Measurements from ENCODE around the gene KATNAL2. TPM values are rescaled to one million over a fixed set of nuclear protein-coding genes. Genes with fewer than 3 reads are reported as not detected.

The KATNAL2 gene
- total RNA-seq, 1 donor from 2014 or later: 5.4 TPM

DNA sequence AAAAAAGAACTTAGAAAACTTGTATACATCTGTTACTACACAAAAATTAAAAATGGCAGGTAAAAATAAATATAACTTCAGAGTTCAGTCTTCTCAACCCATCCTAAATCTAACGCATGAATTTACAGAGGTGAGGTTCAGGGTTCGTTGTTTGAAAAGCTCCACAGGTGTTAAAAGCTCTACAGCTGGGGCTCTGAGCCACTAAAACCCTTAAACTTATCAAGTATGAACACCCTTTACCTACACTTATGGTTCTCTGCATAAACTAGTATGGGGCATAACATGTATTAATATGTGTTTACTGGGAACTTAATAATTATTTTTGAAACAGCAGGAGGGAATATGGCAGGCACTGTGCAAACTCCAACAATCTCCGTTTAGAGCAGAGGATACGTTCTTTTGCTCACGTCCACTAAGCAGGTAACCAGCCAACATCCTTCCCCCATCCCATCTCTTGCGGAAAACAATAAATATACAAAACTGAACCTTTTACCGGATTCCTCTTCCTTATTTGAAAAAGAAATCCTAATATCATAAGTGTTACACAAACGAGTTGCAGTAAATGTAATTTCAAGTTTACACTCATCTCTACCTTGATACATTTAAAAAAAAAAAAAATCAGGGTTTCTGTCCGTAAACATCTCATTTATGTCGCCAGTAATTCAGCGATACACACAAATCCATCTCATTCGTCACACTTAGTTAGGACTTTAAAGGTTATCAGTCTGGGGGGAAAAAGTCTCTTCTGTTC is 1.4 kb upstream of the KATNAL2 start:
- H3K36me3 ChIP-seq: no peaks in the 10 kb centered on the region
- TF ChIP-seq, protein P1, sequence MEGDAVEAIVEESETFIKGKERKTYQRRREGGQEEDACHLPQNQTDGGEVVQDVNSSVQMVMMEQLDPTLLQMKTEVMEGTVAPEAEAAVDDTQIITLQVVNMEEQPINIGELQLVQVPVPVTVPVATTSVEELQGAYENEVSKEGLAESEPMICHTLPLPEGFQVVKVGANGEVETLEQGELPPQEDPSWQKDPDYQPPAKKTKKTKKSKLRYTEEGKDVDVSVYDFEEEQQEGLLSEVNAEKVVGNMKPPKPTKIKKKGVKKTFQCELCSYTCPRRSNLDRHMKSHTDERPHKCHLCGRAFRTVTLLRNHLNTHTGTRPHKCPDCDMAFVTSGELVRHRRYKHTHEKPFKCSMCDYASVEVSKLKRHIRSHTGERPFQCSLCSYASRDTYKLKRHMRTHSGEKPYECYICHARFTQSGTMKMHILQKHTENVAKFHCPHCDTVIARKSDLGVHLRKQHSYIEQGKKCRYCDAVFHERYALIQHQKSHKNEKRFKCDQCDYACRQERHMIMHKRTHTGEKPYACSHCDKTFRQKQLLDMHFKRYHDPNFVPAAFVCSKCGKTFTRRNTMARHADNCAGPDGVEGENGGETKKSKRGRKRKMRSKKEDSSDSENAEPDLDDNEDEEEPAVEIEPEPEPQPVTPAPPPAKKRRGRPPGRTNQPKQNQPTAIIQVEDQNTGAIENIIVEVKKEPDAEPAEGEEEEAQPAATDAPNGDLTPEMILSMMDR (IDR thresholded peaks at IDR 0.05; ENCODE audit: borderline replicate concordance): no peak
- no peaks in the 10 kb centered on the region for H3K27me3 ChIP-seq (ENCODE audit: low read depth)
- peak overlapping the region; percentile 92 for H3K27ac ChIP-seq (replicated peaks)
- peaks cover 44% of the 10 kb centered on the region for H3K4me1 ChIP-seq
- peak overlapping the region; percentile 81 for H3K4me3 ChIP-seq
- H3K9me3 ChIP-seq (replicated peaks): no peaks in the 10 kb centered on the region
- intact Hi-C loops (cut with micrococcal nuclease): no loop called here
- DNase-seq: no peak

DNA sequence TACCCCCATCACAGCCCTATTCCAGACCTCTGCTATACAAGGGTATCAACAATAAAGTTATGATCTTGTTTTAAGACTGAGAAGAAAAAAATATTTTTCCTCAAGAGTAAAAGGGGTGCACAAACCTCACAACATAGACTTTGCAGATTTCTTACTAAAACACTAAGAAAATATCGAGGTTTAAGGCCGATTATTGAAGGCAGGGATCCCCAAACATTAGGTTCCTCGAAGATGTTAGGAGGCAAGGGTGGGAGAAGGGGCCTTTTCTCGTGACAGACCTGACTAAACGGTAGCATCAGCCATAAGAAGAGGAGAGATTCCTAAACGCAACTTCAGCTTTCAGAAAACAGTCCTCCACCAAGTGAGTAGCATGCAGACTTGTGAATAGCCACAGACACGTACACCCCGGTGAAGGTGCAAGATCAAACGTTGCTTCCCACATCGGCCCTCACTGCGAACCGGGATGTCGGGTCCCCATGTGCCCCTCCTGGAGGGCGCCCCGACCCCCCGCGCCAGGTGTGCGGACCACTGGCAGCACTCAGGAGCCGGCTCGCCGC is 773 bp upstream of the KATNAL2 start:
- Histone ChIP-seq H3K4me1 (peaks cover 40% of the 10 kb centered on the region), H3K36me3 (no peaks in the 10 kb centered on the region), H3K9me3 (replicated peaks) (no peaks in the 10 kb centered on the region), H3K4me3 (peak overlapping the region; percentile 81), H3K27me3 (ENCODE audit: low read depth) (no peaks in the 10 kb centered on the region), H3K27ac (replicated peaks) (peak overlapping the region; percentile 92)
- DNase-seq: no peak
- TF ChIP-seq, protein P1 (IDR thresholded peaks at IDR 0.05; ENCODE audit: borderline replicate concordance): no peak
- intact Hi-C loops (cut with micrococcal nuclease): no loop called here

DNA sequence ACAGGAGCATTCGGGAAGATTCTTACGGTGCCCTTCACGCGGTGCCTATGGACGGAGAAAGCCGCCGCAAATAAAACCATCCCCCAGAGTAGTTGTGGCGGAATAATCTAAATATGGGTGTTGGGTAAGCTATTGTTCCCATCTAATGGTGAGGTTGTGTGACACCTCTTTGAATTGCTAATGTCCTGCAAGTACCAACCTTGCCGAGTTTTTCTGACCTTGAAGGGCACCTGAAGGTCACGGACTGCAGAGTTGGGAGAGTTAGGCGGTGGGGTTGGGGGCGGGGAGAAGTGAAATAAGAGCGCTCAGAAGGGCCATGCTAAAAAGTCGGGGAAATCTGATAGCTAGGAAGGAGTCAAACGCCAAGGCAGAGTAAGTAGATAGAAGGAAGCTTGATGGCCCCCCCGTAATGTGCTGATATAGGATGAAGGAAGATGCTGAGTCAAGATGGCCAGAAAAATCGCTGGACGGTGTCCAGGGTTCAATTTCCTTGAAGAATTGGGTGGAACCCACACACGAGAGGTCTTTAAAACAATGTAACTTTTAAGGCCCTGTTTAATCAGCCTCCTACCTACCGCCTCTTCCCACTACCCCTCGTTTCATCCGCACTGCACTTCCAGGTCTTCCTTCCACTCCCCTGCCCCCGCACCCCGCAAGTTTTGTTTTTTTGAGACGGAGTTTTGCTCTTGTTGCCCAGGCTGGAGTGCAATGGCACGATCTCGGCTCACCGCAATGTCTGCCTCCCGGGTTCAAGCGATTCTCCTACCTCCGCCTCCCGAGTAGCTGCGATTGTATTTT is 600 bp downstream of the KATNAL2 start:
- H3K4me3 ChIP-seq: peak overlapping the region; percentile 81
- TF ChIP-seq, protein P1 (IDR thresholded peaks at IDR 0.05; ENCODE audit: borderline replicate concordance): no peak
- no peaks in the 10 kb centered on the region for H3K27me3 ChIP-seq (ENCODE audit: low read depth)
- peaks cover 40% of the 10 kb centered on the region for H3K4me1 ChIP-seq
- H3K27ac ChIP-seq (replicated peaks): peak overlapping the region; percentile 92
- H3K36me3 ChIP-seq: no peaks in the 10 kb centered on the region
- intact Hi-C loops (cut with micrococcal nuclease): no loop called here
- H3K9me3 ChIP-seq (replicated peaks): no peaks in the 10 kb centered on the region
- DNase-seq: peak; percentile 30

DNA sequence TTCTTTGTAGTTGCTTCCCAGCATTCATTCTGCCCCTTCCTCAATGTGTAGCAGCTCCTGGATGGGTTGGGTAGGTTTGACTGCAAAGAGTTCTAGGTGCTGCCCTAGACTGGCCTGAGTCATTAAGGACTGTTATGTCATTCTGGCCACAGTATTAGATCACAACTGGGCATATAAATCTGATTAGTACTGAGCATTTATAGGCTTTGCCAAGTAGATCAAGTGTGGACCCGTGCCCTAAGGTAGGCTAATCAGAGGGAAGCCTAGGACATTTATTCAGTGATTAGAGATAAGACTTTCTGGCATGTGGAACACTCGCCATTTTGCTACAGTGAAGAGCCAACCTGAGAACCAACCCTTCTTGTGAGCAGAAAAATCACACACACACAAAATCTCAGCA is 2.7 kb downstream of the KATNAL2 start:
- Histone ChIP-seq H3K4me3 (no peak overlapping the region), H3K36me3 (no peaks in the 10 kb centered on the region), H3K4me1 (peaks cover 29% of the 10 kb centered on the region), H3K27me3 (ENCODE audit: low read depth) (no peaks in the 10 kb centered on the region), H3K9me3 (replicated peaks) (peaks cover 5% of the 10 kb centered on the region), H3K27ac (replicated peaks) (no peak overlapping the region)
- DNase-seq: no peak
- TF ChIP-seq, protein P1 (IDR thresholded peaks at IDR 0.05; ENCODE audit: borderline replicate concordance): no peak
- intact Hi-C loops (cut with micrococcal nuclease): no loop called here

DNA sequence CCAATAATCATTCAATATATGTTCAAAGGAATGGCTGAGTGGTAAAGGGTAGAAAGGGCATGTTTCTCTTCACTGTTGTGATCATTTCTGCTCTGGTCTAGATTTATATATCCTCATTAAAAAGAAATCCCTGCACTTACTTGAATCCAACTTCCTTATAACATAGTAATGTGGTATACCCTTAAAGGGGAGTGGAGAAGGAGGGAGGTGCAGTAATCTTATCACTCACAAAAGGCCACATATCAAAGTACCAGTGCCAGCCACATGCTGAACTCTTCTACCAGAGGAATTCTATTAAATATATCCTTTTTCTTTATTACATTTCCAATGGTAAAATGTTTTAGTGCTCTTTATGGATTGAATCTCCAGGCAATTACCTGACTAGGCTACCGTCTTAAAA is 3.3 kb downstream of the KATNAL2 start:
- Histone ChIP-seq H3K9me3 (replicated peaks) (peaks cover 5% of the 10 kb centered on the region), H3K4me3 (no peak overlapping the region), H3K27me3 (ENCODE audit: low read depth) (no peaks in the 10 kb centered on the region), H3K36me3 (no peaks in the 10 kb centered on the region), H3K27ac (replicated peaks) (no peak overlapping the region), H3K4me1 (peaks cover 23% of the 10 kb centered on the region)
- TF ChIP-seq, protein P1 (IDR thresholded peaks at IDR 0.05; ENCODE audit: borderline replicate concordance): no peak
- DNase-seq: no peak
- intact Hi-C loops (cut with micrococcal nuclease): no loop called here

All from left ventricle myocardium inferior (tissue), 1 donor.